ENCODE data around the gene DCK. TPM values are rescaled to one million over a fixed set of nuclear protein-coding genes. Genes with fewer than 3 reads are reported as not detected.

Gene DCK
- total and polyA plus RNA-seq, 2 of the 4 experiments (the other 2 are of a cell fraction) = 7.0 to 8.9 TPM

- Histone ChIP-seq H2BK20ac (ENCODE audit: low read depth, low read length) (no peak overlapping the region), H2BK15ac (ENCODE audit: low read depth, low read length) (no peak overlapping the region), H3K27ac (ENCODE audit: insufficient read depth, low read length) (no peak overlapping the region), H3K18ac (ENCODE audit: low read depth, low read length) (no peak overlapping the region), H4K20me1 (ENCODE audit: insufficient read depth, low read length) (no peaks in the 10 kb centered on the region), H2AK5ac (ENCODE audit: low read depth, low read length) (no peak overlapping the region), H3K9me3 (ENCODE audit: control insufficient read depth, insufficient read depth, low read length) (no peaks in the 10 kb centered on the region), H4K8ac (ENCODE audit: low read depth in 2 of 2, low read length in 2 of 2) (no peak overlapping the region), H3K4me1 (ENCODE audit: control insufficient read depth, insufficient read depth, low read length) (no peaks in the 10 kb centered on the region), H3K56ac (ENCODE audit: extremely low read depth, insufficient read depth, low read length) (no peak overlapping the region), H2BK5ac (ENCODE audit: low read depth, low read length, poor library complexity, severe bottlenecking) (no peak overlapping the region), H3K4ac (ENCODE audit: low read depth, low read length) (no peak overlapping the region), H2AK9ac (replicated peaks; ENCODE audit: low read depth, low read length, poor library complexity) (no peak overlapping the region), H3K23ac (ENCODE audit: low read depth, low read length) (no peak overlapping the region), H3K36me3 (ENCODE audit: control insufficient read depth, insufficient read depth, low read length) (peaks cover 5% of the 10 kb centered on the region; the same call in 1 of the 2 replicates), H3K9me1 (ENCODE audit: insufficient read depth, low read length) (no peaks in the 10 kb centered on the region; the same call in 1 of the 2 replicates), H3K9ac (ENCODE audit: low read depth, low read length) (no peak overlapping the region), H4K5ac (ENCODE audit: low read depth, low read length) (no peak overlapping the region), H3K4me3 (ENCODE audit: insufficient read depth, low read depth, low read length) (no peak overlapping the region), H2AFZ (replicated peaks; ENCODE audit: low read length, poor library complexity) (no peak overlapping the region), H3K14ac (replicated peaks; ENCODE audit: low read depth, low read length) (no peak overlapping the region), H3K4me2 (ENCODE audit: low read depth, low read length) (no peak overlapping the region), H3K79me1 (ENCODE audit: low read depth in 1 of 2, low read length in 2 of 2) (peaks cover 4 to 5% of the 10 kb centered on the region in 2 experiments; a peak in 3 of 4 replicates), H2BK120ac (ENCODE audit: low read depth, low read length) (no peak overlapping the region), H3K27me3 (ENCODE audit: control insufficient read depth, insufficient read depth, low read length) (no peaks in the 10 kb centered on the region), H4K91ac (ENCODE audit: insufficient read depth, low read depth, low read length) (no peak overlapping the region)
- DNase-seq = no peak
- TF ChIP-seq NFE2L2 (IDR thresholded peaks at IDR 0.05; ENCODE audit: low read depth, low read length) (no peak), POLR2A (IDR thresholded peaks at IDR 0.05; ENCODE audit: low read depth, low read length) (no peak), MAZ (IDR thresholded peaks at IDR 0.05; ENCODE audit: borderline replicate concordance, low read depth, low read length) (no peak), RFX5 (IDR thresholded peaks at IDR 0.05; ENCODE audit: low read depth, low read length) (no peak), RAD21 (IDR thresholded peaks at IDR 0.05; ENCODE audit: low read length) (no peak), RCOR1 (IDR thresholded peaks at IDR 0.05; ENCODE audit: insufficient replicate concordance, low read length) (no peak), CEBPB (IDR thresholded peaks at IDR 0.05; ENCODE audit: low read depth, low read length) (no peak), USF2 (IDR thresholded peaks at IDR 0.05; ENCODE audit: low read depth, low read length) (no peak), MAFK (IDR thresholded peaks at IDR 0.05; ENCODE audit: low read depth, low read length) (no peak), SMC3 (IDR thresholded peaks at IDR 0.05; ENCODE audit: low read depth, low read length) (no peak), CTCF (conservative IDR thresholded peaks at IDR 0.05; ENCODE audit: low read depth, low read length) (no peak), ELK1 (IDR thresholded peaks at IDR 0.05; ENCODE audit: borderline replicate concordance, low read depth, low read length) (no peak), BHLHE40 (IDR thresholded peaks at IDR 0.05; ENCODE audit: low read depth, low read length) (no peak), CHD1 (IDR thresholded peaks at IDR 0.05; ENCODE audit: low read depth, low read length) (no peak), FOS (IDR thresholded peaks at IDR 0.05; ENCODE audit: low read depth, low read length) (no peak), MXI1 (IDR thresholded peaks at IDR 0.05; ENCODE audit: borderline replicate concordance, low read depth, low read length) (no peak)
- CTCF ChIA-PET = no interaction called here
- in situ Hi-C loops (cut with MboI; ENCODE audit: low sequenced_read_pairs) (no loop called here), dilution Hi-C loops (cut with HindIII; ENCODE audit: low sequenced_read_pairs, unreplicated experiment) (no loop called here), intact Hi-C loops (cut with micrococcal nuclease) (no loop called here)
- ATAC-seq (ENCODE audit: low read depth) = no peak
- BruUV-seq (replicated peaks) = no TSS peak
- POLR2A ChIA-PET (ENCODE audit: unreplicated experiment) = no interaction called here
Measured at GRCh38 chr4:70980196-70980595, 13.3 kb upstream of the DCK start.
